ENCODE measurements around the gene DDOST.

Gene DDOST

GRCh38 chr1:20661207-20662109 lies at the start of gene DDOST:
Gene DDOST, minus strand, starts transcription at chr1:20661369. Its CDS starts 19 bp downstream, at chr1:20661350.
- DNase-seq: peak; percentile 99

- DNase-seq: no peak
Observed at GRCh38 chr1:20710469-20711284, 49.5 kb upstream of the DDOST start.

GRCh38 chr1:20709868-20710267 lies 48.7 kb upstream of the DDOST start:
- no peak for DNase-seq

DNA sequence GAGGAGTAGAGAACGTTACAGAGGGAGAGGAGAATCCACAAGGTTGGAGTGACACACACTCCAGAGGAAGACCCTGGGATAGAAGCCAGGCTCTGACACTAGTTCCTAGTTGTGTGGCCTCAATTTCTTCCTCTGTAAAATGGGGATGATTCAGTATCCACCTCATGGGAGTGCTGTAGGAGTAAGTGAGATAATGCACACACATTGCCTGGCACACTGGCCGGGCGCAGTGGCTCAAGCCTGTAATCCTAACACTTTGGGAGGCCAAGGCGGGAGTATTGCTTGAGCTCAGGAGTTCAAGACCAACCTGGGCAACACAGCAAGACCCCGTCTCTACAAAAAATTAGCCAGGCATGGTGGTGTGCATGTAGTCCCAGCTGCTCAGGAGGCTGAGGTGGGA lies 47.7 kb upstream of the DDOST start:
- DNase-seq: no peak

GRCh38 chr1:20708057-20708456 lies 46.9 kb upstream of the DDOST start:
- no peak for DNase-seq

- no peak for DNase-seq
Observed at GRCh38 chr1:20706841-20707240, 45.7 kb upstream of the DDOST start.

DNA sequence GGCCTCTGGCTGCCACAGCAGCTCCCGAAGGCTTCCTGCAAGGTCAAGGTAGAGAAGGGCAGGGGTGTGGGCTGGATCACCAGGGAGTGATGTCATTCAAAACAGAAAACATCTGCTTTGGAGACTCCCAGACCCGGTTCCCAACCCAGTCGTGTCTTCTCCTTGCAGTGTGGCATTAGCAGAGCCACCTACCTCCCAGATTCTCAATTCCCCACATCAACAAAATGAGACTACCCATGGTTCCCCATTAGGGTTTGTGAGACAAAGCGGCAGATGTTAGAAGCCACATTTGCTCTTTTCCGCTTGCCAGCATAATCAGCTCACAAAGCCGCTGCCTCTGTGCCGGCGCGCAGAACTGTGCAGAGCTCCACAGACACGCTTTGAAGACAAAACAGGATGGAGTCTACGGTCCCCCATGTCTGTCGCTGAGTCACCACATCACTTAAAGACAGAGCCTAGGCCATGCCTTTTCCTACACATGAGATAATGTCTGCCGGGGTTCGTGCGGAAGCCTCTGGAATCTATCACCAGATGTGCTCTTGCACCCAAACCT lies 44.1 kb upstream of the DDOST start:
- no peak for DNase-seq

GRCh38 chr1:20704390-20705202 lies 43.4 kb upstream of the DDOST start:
- no peak for DNase-seq

- DNase-seq: no peak
Observed at GRCh38 chr1:20703124-20703756, 42.1 kb upstream of the DDOST start.

DNA sequence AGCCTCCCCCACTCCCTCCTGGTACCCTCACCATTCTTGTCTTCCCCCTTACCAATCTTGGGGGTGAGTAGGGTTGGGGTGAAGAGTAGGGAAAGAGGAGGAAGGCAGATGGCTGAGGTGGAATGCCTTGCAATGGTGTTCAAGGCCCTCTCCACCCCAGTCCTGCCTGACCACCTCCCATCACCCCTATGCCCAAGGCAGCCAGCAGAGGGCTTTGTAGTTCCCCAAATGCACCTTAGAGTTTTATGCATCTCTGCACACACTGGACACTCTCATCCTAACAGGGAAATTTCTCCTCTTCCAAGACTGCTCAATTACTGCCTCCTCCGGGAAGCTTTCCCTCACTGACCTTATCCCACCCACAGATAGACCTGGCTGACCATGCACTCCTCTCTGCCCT lies 41.2 kb upstream of the DDOST start:
- DNase-seq: no peak

DNA sequence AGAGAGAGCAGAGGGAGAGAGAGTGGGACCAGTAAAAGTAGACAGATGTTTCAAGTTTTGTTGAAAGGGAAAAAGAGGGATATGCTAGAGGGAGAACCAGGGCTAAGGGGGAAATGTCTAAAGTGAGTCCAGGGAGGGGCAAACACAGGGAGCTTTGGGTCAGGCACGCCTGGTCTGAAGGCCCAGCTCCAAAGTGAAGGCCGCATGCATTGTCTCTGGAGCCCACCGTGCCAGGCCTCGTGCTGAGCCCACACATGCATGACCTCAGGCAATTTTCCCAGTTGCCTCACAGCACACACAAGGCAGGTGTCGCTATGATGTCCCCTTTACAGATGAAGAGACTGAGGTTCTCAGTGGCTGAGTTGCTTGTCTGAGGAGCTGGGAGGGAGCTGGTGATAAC lies 40.7 kb upstream of the DDOST start:
- DNase-seq: no peak

GRCh38 chr1:20701446-20701845 lies 40.3 kb upstream of the DDOST start:
- DNase-seq: no peak

DNA sequence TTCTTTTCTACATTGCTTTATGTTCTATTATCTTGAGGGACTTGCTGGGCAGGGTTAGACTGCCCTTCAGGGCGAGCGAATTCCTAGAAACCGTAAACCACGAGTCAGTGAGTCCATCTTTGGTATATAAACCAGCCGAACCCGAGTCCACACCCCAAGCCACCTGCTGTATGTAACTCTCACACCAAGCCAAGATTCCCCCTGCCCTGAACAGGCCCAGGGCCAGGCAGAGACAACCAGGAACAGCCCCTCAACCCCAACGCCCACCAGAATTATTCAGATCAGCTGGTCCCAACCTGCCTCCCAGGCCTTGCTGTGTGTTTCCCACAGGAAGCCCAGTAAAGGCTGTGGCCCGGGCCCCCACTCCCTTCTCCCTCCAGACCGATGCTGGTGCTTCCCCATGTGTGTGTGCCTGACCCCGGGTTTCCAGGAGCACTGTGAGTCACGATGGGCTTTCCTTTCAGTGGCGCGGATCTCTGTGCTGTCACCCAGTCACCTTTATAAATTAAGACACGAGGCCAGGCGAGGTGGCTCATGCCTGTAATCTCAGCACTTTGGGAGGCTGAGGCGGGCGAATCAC lies 39.6 kb upstream of the DDOST start:
- no peak for DNase-seq

DNA sequence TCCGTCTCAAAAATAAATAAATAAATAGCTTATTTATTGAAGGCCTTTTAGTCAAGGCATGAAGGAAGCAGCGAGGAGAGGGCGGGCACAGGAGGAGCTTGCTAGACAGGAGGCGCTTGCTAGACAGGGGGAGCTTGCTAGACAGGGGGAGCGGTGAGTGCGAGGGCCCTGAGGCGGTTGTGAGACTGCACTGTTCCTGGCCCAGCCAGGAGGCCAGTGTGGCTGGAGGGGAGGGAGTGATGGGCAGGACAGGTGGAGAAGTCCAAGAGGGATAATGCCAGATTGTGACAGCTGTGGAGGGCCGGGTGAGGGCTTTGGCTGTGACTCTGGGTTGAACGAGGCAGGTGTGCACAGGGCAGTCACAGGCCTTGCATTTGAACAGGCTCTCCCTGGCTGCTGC lies 38.4 kb upstream of the DDOST start:
- no peak for DNase-seq

GRCh38 chr1:20698195-20698910 lies 37.2 kb upstream of the DDOST start:
- no peak for DNase-seq

- DNase-seq: no peak
Observed at GRCh38 chr1:20697563-20697962, 36.4 kb upstream of the DDOST start.

DNA sequence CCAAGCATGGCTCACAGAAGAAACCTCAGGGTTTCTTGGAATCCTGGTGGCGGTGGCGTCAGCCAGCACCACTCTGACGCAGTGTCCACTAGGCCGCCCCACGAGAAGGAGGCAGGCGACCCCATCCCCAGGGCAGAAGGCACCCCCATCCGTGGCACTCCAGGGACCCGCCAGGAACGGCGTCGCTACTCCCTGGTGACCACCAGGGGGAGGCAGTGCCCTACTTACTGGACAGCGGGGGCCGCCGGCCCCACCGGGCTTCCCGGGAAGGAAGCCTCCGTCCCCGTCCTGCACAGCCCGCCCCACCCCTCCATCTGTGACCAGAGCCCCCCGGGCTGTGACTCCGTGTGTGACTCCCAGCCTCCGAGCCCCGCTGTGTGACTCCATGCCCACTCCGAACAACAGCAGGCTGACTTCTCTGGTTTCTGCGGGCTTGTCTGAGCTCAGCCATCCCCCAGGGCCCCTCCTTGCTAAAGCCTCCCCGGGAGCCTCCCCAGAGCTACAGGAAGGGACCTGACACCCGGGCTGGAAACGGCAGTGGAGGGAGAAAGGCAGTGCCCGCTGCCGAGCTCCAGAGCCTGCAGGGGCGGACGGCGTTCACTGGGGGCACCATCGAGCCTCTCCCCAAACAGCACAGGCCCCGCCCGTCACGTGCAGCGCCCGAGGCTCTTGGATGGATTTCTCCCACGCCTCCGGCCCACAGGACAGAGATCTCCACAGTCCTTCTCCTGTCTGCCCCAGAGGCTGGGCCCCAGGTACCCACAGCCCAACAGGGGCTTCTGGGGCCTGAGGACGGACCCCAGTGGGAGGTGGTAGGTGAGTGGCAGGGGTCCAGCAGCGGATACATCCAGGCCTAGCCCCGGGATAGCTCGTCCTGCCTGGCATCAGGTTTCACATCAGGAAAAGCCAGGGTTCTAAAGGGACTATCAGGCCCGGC lies 35.5 kb upstream of the DDOST start:
- DNase-seq: peak; percentile 77

- no peak for DNase-seq
Observed at GRCh38 chr1:20695515-20695914, 34.3 kb upstream of the DDOST start.

- no peak for DNase-seq
Observed at GRCh38 chr1:20693623-20694022, 32.5 kb upstream of the DDOST start.

DNA sequence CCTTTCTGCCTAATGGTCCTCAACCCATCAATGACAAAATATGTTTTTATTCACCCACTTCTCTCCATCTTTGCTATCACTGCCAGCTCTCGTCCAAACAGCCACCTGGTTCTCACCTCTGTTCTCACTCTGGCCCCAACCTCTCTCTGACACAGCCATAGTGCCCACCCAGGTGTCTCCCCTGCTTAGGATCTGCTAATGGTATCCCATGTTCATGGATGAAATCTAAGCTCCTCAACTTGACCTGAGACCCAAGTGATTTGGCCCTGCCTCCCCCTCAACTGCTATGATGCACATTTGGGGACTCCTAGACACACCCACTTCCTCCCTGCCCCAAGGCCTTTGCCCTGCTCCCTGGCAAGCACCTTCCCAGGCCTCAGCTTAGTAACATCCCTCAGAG lies 30.7 kb upstream of the DDOST start:
- DNase-seq: no peak

Measured in activated CD4-positive, alpha-beta T cell treated with anti-CD3 and anti-CD28 coated beads, Interleukin-2, amount 50 U/mL, for 16 hours (primary cell).